Measurements from ENCODE around the gene PI4KA.
A peak's percentile ranks its signal among the peaks of the same experiment; 100 is the strongest.
"Not testable (repeated sequence)": the region's sequence is repeated elsewhere in the genome, so short reads cannot be mapped to it uniquely, and the experiment has no call there.

The PI4KA gene

GRCh38 chr22:20721409-20722218 is 137.0 kb downstream of the PI4KA start:
- no peak for DNase-seq (ENCODE audit: low spot score)

GRCh38 chr22:20720692-20721408 is 137.8 kb downstream of the PI4KA start:
- no peak for DNase-seq (ENCODE audit: low spot score)

- not testable (repeated sequence) for DNase-seq (ENCODE audit: low spot score)
Measured at GRCh38 chr22:20718727-20719126, 139.9 kb downstream of the PI4KA start.

GRCh38 chr22:20717981-20718380 is 140.6 kb downstream of the PI4KA start:
- not testable (repeated sequence) for DNase-seq (ENCODE audit: low spot score)

- DNase-seq (ENCODE audit: low spot score): not testable (repeated sequence)
Measured at GRCh38 chr22:20717213-20717866, 141.3 kb downstream of the PI4KA start.

- not testable (repeated sequence) for DNase-seq (ENCODE audit: low spot score)
Measured at GRCh38 chr22:20713116-20713515, 145.5 kb downstream of the PI4KA start.

- DNase-seq (ENCODE audit: low spot score): not testable (repeated sequence)
Measured at GRCh38 chr22:20709966-20710365, 148.6 kb downstream of the PI4KA start.

GRCh38 chr22:20707549-20708118 is 151.0 kb downstream of the PI4KA start:
- DNase-seq (ENCODE audit: low spot score): not testable (repeated sequence)

- DNase-seq (ENCODE audit: low spot score): not testable (repeated sequence)
Measured at GRCh38 chr22:20703816-20704609, 154.6 kb downstream of the PI4KA start.

GRCh38 chr22:20703414-20703806 is 155.2 kb downstream of the PI4KA start:
- not testable (repeated sequence) for DNase-seq (ENCODE audit: low spot score)

GRCh38 chr22:20702546-20703413 is 155.8 kb downstream of the PI4KA start:
- peak; percentile 93 for DNase-seq (ENCODE audit: low spot score)

GRCh38 chr22:20702175-20702545 is 156.5 kb downstream of the PI4KA start:
- DNase-seq (ENCODE audit: low spot score): peak; percentile 18

- not testable (repeated sequence) for DNase-seq (ENCODE audit: low spot score)
Measured at GRCh38 chr22:20701680-20702136, 156.9 kb downstream of the PI4KA start.

- DNase-seq (ENCODE audit: low spot score): not testable (repeated sequence)
Measured at GRCh38 chr22:20700347-20700746, 158.3 kb downstream of the PI4KA start.

GRCh38 chr22:20699856-20700255 is 158.8 kb downstream of the PI4KA start:
- not testable (repeated sequence) for DNase-seq (ENCODE audit: low spot score)

- DNase-seq (ENCODE audit: low spot score): peak; percentile 89
Measured at GRCh38 chr22:20697481-20698113, 161.0 kb downstream of the PI4KA start.

GRCh38 chr22:20696056-20696455 is 162.6 kb downstream of the PI4KA start:
- DNase-seq (ENCODE audit: low spot score): not testable (repeated sequence)

GRCh38 chr22:20695205-20695604 is 163.4 kb downstream of the PI4KA start:
- not testable (repeated sequence) for DNase-seq (ENCODE audit: low spot score)

GRCh38 chr22:20694256-20694655 is 164.4 kb downstream of the PI4KA start:
- DNase-seq (ENCODE audit: low spot score): not testable (repeated sequence)

GRCh38 chr22:20692926-20693325 is 165.7 kb downstream of the PI4KA start:
- not testable (repeated sequence) for DNase-seq (ENCODE audit: low spot score)

Data from CD4-positive, alpha-beta T cell treated with Interleukin-2 at 100 ng/mL for 4 hours (primary cell).